ENCODE results near the gene RRP12. TPM values are rescaled to one million over a fixed set of nuclear protein-coding genes. Genes with fewer than 3 reads are reported as not detected.

The RRP12 gene
- total and polyA plus RNA-seq, 2 donors (not counting 3 experiments of a cell fraction or from before 2014, with no cell fraction given) = 13.6 to 35.8 TPM

GRCh38 chr10:97393034-97393573 is 8.0 kb downstream of the RRP12 start:
- DNase-seq (ENCODE audit: low read depth, low spot score) (no peak), FAIRE-seq (no peak)
- Histone ChIP-seq H3K4me2 (ENCODE audit: insufficient read depth, low read length) (no peak overlapping the region), H3K27ac (ENCODE audit: insufficient read depth, low read depth, low read length) (no peak overlapping the region), H3K4me3 (replicated peaks in 1 of 3; ENCODE audit: insufficient read depth in 1 of 3, low read depth in 1 of 3, low read length in 3 of 3) (no peak overlapping the region), H3K4me1 (ENCODE audit: control insufficient read depth, extremely low read depth, insufficient read depth, low read length) (no peaks in the 10 kb centered on the region), H3K9me3 (replicated peaks; ENCODE audit: control insufficient read depth, insufficient read depth, low read length) (no peaks in the 10 kb centered on the region), H2AFZ (ENCODE audit: low read depth, low read length) (no peak overlapping the region), H3K79me2 (ENCODE audit: control insufficient read depth, insufficient read depth, low read length) (no peaks in the 10 kb centered on the region), H3K27me3 (ENCODE audit: control insufficient read depth in 2 of 2, insufficient read depth in 2 of 2, low read length in 2 of 2) (no peaks in the 10 kb centered on the region), H3K9ac (replicated peaks; ENCODE audit: extremely low read depth, insufficient read depth, low read length) (no peak overlapping the region), H3K9me1 (replicated peaks; ENCODE audit: control insufficient read depth, extremely low read depth, insufficient read depth, low read length) (no peaks in the 10 kb centered on the region), H4K20me1 (replicated peaks; ENCODE audit: control insufficient read depth, extremely low read depth, insufficient read depth, low read length) (no peaks in the 10 kb centered on the region), H3K36me3 (ENCODE audit: control insufficient read depth in 2 of 2, extremely low read depth in 1 of 2, insufficient read depth in 2 of 2, low read length in 2 of 2) (peaks cover 7 to 20% of the 10 kb centered on the region in 2 experiments)
- dilution Hi-C loops (cut with MboI; ENCODE audit: extremely low pct_ligation_motif_present, low sequenced_read_pairs) (no loop called here), intact Hi-C loops (cut with micrococcal nuclease) (no loop called here)
- TF ChIP-seq JUN (IDR thresholded peaks at IDR 0.05; ENCODE audit: borderline replicate concordance, insufficient read depth, insufficient read length, low read depth) = no peak
- no peak for TF ChIP-seq CTCF (IDR thresholded peaks at IDR 0.05; ENCODE audit: extremely low read depth in 1 of 2, insufficient read depth in 1 of 2, low read depth in 1 of 2, low read length in 2 of 2)
- no peak for TF ChIP-seq MYC (IDR thresholded peaks at IDR 0.05; ENCODE audit: low read depth, low read length)
- no peak for TF ChIP-seq POLR2A (IDR thresholded peaks at IDR 0.05; ENCODE audit: low read depth, low read length)
- TF ChIP-seq MAX (IDR thresholded peaks at IDR 0.05; ENCODE audit: insufficient read depth, insufficient read length) = no peak
- no peak for TF ChIP-seq POLR2AphosphoS5 (IDR thresholded peaks at IDR 0.05; ENCODE audit: insufficient read depth, low read depth, low read length)
- no peak for TF ChIP-seq EZH2 (IDR thresholded peaks at IDR 0.05; ENCODE audit: borderline replicate concordance, low read depth, low read length, severe bottlenecking)
- TF ChIP-seq FOS (IDR thresholded peaks at IDR 0.05; ENCODE audit: borderline replicate concordance, insufficient read depth, low read length) = no peak
- no peak for TF ChIP-seq GATA2 (IDR thresholded peaks at IDR 0.05; ENCODE audit: insufficient read depth, insufficient read length, low read depth, low read length)
- BruUV-seq (replicated peaks) = no TSS peak
- POLR2A ChIA-PET = no interaction called here
- CTCF ChIA-PET = no interaction called here

Data from endothelial cell of umbilical vein (primary cell).